Bronchial epithelial cell (primary cell): Measurements from ENCODE around the gene ZMYND10. TPM values are rescaled to one million over a fixed set of nuclear protein-coding genes. Genes with fewer than 3 reads are reported as not detected.

Source experiments
- DNase-seq: peaks from one replicate; pipeline ENCODE4 v3.0.0-alpha.2; 2010; ENCODE audit warnings: low read depth
- FAIRE-seq: peaks from 2 replicates; lab custom pipeline; 2011; peaks lifted over from hg19 to GRCh38; lab: Jason Lieb, UNC
- H3K27me3 ChIP-seq: 2 replicates; pipeline ENCODE4 v1.5.1; 2011; ENCODE audit warnings: low read length; ENCODE audit not compliant: control insufficient read depth, insufficient read depth
- H3K36me3 ChIP-seq: 2 replicates; pipeline ENCODE4 v1.5.1; 2011; ENCODE audit warnings: low read length; ENCODE audit not compliant: control insufficient read depth, insufficient read depth
- H3K4me3 ChIP-seq: 2 replicates; pipeline ENCODE4 v1.5.1; 2011; ENCODE audit warnings: mild to moderate bottlenecking, low read depth, low read length, control low read depth
- CTCF ChIP-seq: IDR thresholded peaks from 2 replicates; pipeline ENCODE4 v1.5.1; 2011; ENCODE audit warnings: mild to moderate bottlenecking, moderate library complexity, low read length, control low read depth, inconsistent platforms; ENCODE audit not compliant: insufficient read depth, severe bottlenecking
- total RNA-seq: library from RNA; depleted of rRNA; stranded (reverse); fragments of >200 nt; gene quantifications from 2 replicates; pipeline ENCODE4 v1.2.1, GENCODE V29; 2014

ZMYND10 gene
- total RNA-seq, 1 donor from 2014 or later, result 0.53 TPM

DNA sequence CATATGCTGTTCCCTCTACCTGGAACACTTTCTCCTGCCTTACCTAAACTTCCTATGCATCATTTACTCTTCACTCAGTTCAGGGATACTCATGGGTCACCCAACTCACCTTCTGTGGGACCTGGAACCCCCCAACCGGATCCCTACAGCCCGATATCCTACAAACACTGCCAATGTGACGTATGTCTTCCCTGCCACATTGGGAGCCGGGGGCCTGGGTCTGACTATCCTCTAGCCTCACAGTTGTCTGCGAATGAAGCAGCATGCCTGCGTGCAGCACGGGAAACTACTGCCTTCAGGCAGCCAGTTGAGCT is 4.6 kb upstream of the ZMYND10 start:
- Histone ChIP-seq H3K27me3 (no peaks in the 10 kb centered on the region), H3K4me3 (peak overlapping the region; percentile 67), H3K36me3 (peaks cover 29% of the 10 kb centered on the region)
- no peak for DNase-seq
- FAIRE-seq, result no peak
- TF ChIP-seq CTCF, result no peak

- peak; percentile 64 for DNase-seq
- no peak for FAIRE-seq
- TF ChIP-seq CTCF, result peak; percentile 64
- no peak overlapping the region for H3K4me3 ChIP-seq
- H3K27me3 ChIP-seq, result no peaks in the 10 kb centered on the region
- H3K36me3 ChIP-seq, result peaks cover 16% of the 10 kb centered on the region
These were observed 1.8 kb upstream of the ZMYND10 start for GRCh38 chr3:50347187-50347813.

DNA sequence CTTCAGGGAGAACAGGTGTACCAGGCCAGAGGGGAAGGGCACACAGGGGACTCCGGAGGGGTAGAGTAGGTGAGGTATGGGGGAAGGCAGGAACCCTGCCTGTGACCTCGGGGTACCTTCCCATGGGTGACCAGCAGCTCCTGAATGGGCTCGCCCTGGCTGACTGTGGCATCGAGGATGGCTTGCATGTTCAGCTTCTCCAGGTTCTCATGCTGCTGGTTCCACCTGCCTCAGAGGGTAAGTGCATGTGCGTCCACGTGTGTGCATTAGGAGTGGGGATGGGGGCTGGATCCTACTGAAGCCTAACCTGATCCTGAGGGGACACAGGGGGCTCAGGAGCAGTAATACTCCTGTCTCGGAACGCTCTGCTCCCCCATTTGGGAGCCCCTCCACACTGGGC is 524 bp downstream of the ZMYND10 start:
- Histone ChIP-seq H3K4me3 (peak overlapping the region; percentile 28), H3K36me3 (peaks cover 14% of the 10 kb centered on the region), H3K27me3 (no peaks in the 10 kb centered on the region)
- no peak for TF ChIP-seq CTCF
- DNase-seq (no peak), FAIRE-seq (no peak)

DNA sequence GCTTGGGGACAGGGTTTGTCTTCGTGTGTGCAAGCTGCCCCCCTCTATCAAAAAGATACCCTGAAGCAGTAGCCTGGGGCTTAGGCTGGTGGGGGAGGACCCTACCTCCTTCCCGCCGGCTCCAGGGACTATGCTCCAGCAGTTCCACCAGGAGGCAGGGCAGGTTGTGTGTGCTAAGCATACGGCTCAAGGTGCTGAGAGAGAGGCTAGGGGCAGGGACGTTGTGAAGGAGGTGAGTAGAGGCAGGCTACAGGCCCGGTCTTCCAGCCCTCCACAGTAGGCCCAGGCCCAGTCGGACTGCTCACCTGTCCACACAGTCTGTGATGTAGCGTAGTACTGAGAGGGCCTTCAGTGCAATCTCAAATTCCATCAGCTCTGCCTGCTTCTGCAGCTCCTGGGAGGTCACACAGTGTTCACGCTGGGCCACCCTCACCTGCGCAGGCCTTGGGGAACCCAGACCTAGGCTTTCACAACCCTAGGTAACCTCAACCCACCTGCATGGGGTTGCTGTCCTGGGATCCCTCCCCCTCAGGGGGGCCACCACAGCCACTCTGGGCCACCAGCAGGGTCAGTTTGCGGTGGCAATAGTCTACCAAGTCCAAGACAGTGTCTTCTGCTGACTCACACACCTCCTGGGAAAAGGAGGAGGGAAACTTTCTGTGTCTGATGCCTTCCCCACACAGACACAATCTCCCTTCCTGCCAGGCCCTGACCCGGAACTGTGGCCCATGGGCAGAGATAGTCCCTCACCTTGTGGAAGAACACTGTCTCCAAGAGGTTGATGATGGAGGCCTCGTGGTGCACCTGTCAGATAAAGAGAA is 2.5 kb downstream of the ZMYND10 start:
- no peak overlapping the region for H3K4me3 ChIP-seq
- H3K36me3 ChIP-seq, result peaks cover 5% of the 10 kb centered on the region
- no peak for TF ChIP-seq CTCF
- DNase-seq (no peak), FAIRE-seq (no peak)
- H3K27me3 ChIP-seq, result no peaks in the 10 kb centered on the region

- Histone ChIP-seq H3K27me3 (no peaks in the 10 kb centered on the region), H3K36me3 (no peaks in the 10 kb centered on the region), H3K4me3 (no peak overlapping the region)
- FAIRE-seq (no peak), DNase-seq (no peak)
- TF ChIP-seq CTCF, result no peak
These were observed 3.4 kb downstream of the ZMYND10 start for GRCh38 chr3:50341996-50342650.
